GM12874 (cell line): ENCODE data around the gene TMED3.

Source experiments
- TF ChIP-seq, protein P1 (sequence below): IDR thresholded peaks from 2 replicates; pipeline ENCODE4 v1.5.1; 2011; ENCODE audit warnings: low read depth, mild to moderate bottlenecking, control low read depth, low read length, moderate library complexity; ENCODE audit not compliant: insufficient read depth

TMED3 gene

DNA sequence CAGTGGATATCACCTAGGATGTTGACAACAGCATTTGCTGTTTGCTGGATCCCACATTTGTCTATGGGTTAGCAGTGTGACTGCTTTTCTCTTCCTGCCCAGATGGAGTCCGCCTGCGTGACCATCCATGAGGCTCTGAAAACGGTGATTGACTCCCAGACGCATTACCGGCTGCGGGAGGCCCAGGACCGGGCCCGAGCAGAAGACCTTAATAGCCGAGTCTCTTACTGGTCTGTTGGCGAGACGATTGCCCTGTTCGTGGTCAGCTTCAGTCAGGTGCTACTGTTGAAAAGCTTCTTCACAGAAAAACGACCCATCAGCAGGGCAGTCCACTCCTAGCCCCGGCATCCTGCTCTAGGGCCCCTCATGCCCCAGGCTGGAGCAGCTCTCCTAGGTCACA lies 11.0 kb downstream of the TMED3 start:
- TF ChIP-seq, protein P1, sequence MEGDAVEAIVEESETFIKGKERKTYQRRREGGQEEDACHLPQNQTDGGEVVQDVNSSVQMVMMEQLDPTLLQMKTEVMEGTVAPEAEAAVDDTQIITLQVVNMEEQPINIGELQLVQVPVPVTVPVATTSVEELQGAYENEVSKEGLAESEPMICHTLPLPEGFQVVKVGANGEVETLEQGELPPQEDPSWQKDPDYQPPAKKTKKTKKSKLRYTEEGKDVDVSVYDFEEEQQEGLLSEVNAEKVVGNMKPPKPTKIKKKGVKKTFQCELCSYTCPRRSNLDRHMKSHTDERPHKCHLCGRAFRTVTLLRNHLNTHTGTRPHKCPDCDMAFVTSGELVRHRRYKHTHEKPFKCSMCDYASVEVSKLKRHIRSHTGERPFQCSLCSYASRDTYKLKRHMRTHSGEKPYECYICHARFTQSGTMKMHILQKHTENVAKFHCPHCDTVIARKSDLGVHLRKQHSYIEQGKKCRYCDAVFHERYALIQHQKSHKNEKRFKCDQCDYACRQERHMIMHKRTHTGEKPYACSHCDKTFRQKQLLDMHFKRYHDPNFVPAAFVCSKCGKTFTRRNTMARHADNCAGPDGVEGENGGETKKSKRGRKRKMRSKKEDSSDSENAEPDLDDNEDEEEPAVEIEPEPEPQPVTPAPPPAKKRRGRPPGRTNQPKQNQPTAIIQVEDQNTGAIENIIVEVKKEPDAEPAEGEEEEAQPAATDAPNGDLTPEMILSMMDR, result no peak

DNA sequence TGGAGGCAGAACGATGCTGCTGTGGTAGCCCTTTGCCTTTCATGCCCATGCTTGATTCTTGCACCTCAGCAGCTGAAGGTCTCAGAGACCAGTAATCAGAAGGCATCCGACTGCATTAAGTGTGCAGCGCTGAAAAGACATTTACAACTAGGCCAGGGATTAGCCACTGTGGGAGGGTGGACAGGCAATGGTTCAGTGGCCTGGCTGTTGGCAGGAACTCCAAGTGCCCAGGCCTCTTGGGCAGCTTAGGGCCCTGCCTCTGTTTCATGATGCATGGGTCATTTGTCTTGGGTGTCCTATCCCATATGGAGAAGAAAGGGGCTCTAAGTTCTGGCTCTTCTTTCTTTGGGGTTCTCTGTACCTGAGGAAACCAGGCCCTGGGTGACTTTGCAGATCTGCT lies 11.4 kb downstream of the TMED3 start:
- TF ChIP-seq, protein P1, result no peak

DNA sequence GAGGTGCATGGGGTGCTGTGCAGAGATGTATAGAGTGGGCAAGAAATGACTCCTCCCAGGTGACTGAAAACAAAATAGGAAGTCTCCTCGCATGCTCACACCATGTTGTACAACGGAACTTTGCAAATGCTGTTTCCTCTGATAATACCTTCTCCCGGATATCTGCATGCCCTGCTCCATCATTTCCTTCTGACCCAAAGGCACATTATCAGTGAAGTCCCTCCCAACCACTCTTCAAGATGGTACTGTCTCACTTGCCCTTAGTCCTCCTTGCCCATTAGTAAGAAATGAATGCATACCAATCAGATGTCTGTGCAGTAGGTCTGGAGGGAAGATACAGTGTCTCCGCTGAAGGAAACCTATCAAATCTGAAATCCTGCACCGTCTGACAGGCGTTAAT lies 12.0 kb downstream of the TMED3 start:
- TF ChIP-seq, protein P1, result no peak

DNA sequence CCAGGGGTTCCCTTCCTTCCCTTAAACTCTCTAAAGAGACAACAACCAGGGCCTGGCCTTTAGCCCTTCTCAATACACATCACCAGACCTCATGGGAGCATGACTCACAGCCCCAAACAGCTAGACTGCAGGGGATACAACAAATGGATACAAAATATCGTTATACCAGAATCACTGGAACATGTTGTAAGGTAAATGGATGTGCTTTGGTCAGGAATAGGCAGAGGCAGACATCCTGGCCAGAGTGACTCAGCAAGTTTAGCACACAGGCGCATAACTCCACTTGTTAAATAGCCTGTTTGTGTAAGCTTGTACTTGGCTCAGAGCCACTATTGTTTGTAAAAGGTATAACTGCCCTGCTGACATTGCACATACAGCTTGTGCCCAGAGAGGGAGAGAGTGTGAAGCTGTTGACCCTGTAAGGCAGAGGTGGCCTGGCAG lies 18.3 kb downstream of the TMED3 start:
- TF ChIP-seq, protein P1, result no peak

DNA sequence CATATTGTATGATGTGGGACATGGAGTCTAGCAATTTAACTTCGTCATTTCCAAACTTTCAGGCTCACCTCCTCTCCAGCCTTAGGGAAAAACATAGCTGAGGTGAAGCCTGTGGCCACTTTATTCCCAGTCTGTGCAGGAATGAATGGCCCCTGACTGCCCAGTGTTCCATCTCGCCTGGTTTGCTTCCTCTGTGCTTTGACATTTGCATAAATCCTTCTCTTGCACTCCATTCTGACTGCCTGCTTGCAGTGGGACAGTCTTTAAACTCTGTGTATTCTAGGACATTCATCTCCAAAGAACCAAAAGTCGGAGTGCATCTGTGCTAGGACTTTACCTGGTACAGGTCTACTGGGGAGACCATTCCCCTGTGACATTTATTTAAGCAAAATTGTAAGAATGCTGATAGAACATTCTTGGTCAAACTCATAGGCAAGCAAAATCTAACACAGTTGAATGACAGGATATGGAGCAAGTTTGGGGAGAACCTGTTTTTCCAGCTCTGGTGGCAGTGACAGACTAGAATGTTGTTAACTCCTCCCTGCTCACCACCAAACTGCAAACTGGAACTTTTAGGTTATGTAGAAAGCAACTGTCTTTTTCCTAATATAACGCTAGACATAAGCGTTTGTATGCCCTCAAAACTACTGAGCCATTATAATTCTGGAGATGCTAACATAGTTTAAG lies 22.1 kb downstream of the TMED3 start:
- TF ChIP-seq, protein P1, result no peak

DNA sequence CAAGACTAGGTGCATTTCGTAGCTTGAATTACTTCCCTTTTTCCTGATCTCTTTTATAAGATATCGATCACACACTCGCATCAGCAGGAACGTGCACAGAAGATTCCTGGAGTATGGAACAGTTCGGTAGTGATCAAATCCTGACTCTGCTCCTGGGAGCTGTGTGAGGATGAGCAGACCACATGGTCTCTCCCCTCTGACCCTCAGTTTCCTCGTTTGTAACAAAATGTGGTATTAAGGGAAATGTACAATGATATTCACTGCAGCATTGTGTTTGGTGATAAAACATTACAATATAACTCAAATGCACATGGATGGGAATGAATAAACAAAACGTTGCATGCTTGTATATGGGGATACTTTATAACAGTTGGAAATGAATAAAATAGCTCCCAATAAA lies 26.7 kb downstream of the TMED3 start:
- TF ChIP-seq, protein P1, result no peak

DNA sequence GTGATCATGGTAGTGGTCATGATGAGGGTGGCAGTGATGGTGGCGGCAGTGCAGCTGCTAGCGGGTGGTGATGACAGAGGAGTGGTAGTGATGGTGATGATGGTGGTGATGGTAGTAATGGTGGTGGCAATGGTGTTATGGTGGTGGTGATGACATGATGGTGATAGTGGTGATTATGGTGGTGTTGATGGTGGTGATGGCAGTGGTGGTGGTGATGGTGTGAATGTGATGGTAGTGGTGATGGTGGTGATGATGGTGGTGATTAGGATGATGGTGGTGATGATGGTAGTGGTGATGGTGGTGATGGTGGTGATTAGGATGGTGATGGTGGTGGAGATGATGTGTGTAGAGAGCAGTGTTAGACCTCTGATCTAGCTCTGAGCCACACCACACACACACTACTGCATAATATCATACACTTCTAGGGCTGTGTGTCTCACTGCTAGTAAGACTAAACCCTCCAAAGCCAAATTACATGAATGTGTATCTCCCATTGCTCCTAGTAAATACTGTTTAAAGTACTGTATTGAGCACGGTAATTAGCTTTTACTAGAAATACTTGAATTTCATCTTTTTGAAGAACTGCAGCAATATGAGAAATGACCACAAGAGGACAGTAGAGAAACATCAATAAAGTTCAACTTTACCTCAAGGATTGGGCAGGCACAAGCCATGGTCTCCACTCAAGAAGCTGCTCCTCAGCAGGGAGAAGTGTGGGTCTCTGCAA lies 28.8 kb downstream of the TMED3 start:
- TF ChIP-seq, protein P1, result peak; percentile 79
